CD4-positive, alpha-beta T cell (primary cell): ENCODE measurements around the gene FBN2. TPM values are rescaled to one million over a fixed set of nuclear protein-coding genes. Genes with fewer than 3 reads are reported as not detected.

Experiments
- ATAC-seq: fragments of 200-7000 bp; cut with Tn5 transposase; one replicate; pipeline ENCODE4 v1.10.0; 2022; ENCODE audit warnings: mild to moderate bottlenecking; ENCODE audit not compliant: poor library complexity
- CTCF ChIA-PET: fragments of 350-600 bp; sonication (Branson Sonifier 250); formaldehyde crosslinking; loops from one replicate; lab custom pipeline; 2021; ENCODE audit warnings: antibody characterized with exemption, inconsistent platforms; lab: Charles Lee
- POLR2A ChIA-PET: fragments of 350-600 bp; sonication (Branson Sonifier 250); formaldehyde crosslinking; loops from one replicate; lab custom pipeline; 2021; ENCODE audit warnings: antibody characterized with exemption, inconsistent platforms; lab: Charles Lee
- DNase-seq, 14 experiments: peaks; one replicate each; pipeline ENCODE4 v3.0.0-alpha.2; 2013 to 2020; ENCODE audit warnings: mixed read lengths in 2 of 14
- H3K27ac ChIP-seq, 2 donors: one replicate each; pipeline versions ENCODE4 v1.5.1 to v1.7.0; 2013; ENCODE audit warnings: low read length in 2 of 2, low read depth in 1 of 2, mild to moderate bottlenecking in 1 of 2
- H3K27me3 ChIP-seq, 2 experiments: 1 replicate in 1 of 2; 2 replicates in 1 of 2; pipeline versions ENCODE4 v1.6.1 to v1.7.0; 2013; ENCODE audit warnings: low read length in 2 of 2, control low read depth in 1 of 2, mild to moderate bottlenecking in 1 of 2, moderate library complexity in 1 of 2; ENCODE audit not compliant: insufficient read depth in 2 of 2, control insufficient read depth in 1 of 2
- H3K36me3 ChIP-seq: one replicate; pipeline ENCODE4 v1.6.1; 2013; ENCODE audit warnings: low read length, control low read depth; ENCODE audit not compliant: insufficient read depth
- H3K4me1 ChIP-seq: one replicate; pipeline ENCODE4 v1.6.1; 2013; ENCODE audit warnings: low read length, control low read depth; ENCODE audit not compliant: insufficient read depth
- H3K4me3 ChIP-seq: one replicate; pipeline ENCODE4 v1.5.1; 2013; ENCODE audit warnings: mild to moderate bottlenecking, low read length, moderate library complexity
- H3K9me3 ChIP-seq, 2 experiments: 1 replicate in 1 of 2; 2 replicates in 1 of 2; pipeline versions ENCODE4 v1.6.1 to v1.7.0; 2013; ENCODE audit warnings: low read length in 2 of 2, mild to moderate bottlenecking in 2 of 2, control low read depth in 1 of 2, moderate library complexity in 1 of 2; ENCODE audit not compliant: control insufficient read depth in 1 of 2, insufficient read depth in 1 of 2
- H3K27ac Mint-ChIP-seq: one replicate; pipeline ENCODE4 v1.8.0; 2020; ENCODE audit warnings: mixed read lengths
- H3K27me3 Mint-ChIP-seq: one replicate; pipeline ENCODE4 v1.8.0; 2021; ENCODE audit warnings: mixed read lengths
- H3K36me3 Mint-ChIP-seq: one replicate; pipeline ENCODE4 v1.8.0; 2021; ENCODE audit warnings: low read depth, mixed read lengths
- H3K4me1 Mint-ChIP-seq: one replicate; pipeline ENCODE4 v1.8.0; 2021; ENCODE audit warnings: low read depth, mixed read lengths
- H3K4me3 Mint-ChIP-seq: one replicate; pipeline ENCODE4 v1.8.0; 2020; ENCODE audit warnings: mild to moderate bottlenecking, mixed read lengths
- H3K9me3 Mint-ChIP-seq: one replicate; pipeline ENCODE4 v1.8.0; 2020; ENCODE audit warnings: mixed read lengths
- CTCF ChIP-seq: fragments of 200-600 bp; IDR thresholded peaks from one replicate; pipeline ENCODE4 v1.8.0; 2022; ENCODE audit warnings: antibody characterized with exemption, mild to moderate bottlenecking
- intact Hi-C, 2 experiments: fragments of 100-400 bp; cut with DNase I in 1 of 2; cut with micrococcal nuclease in 1 of 2; formaldehyde crosslinking; loops; one replicate each; pipeline versions ENCODE4 v1.15.1 to v1.9.0; 2023 to 2025; cut with DNase I, micrococcal nuclease
- total RNA-seq, 174 experiments: library from RNA in 2 of 174; stranded (reverse) in 2 of 174; gene quantifications; one replicate each; pipeline ENCODE4 v1.2.3 and lab custom pipeline; 2021 to 2026

The FBN2 gene
- total RNA-seq, 2 experiments from 2014 or later: 0.06 TPM; not detected in 1

DNA sequence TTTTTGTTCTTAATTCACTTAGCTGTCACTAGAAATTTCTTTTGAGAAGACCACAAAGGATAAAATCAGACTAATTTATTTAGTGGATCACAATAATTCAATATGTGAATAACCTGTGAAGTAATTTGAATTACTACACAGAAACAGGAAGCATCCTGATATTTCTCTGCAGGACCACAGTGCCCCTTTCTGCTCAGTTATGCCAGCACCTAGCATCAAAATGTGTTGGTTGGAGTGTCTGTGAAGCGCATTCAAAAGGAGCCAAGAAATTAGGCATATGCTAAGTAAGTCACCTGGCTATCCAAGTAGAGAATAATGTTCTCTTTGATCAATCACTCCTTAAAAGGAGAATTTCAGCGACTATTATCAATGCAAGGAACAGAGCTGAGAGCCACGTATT is 267.0 kb downstream of the FBN2 start:
- Histone ChIP-seq H3K36me3 (no peaks in the 10 kb centered on the region), H3K9me3 (no peaks in the 10 kb centered on the region), H3K27ac (no peak overlapping the region), H3K4me3 (no peak overlapping the region), H3K4me1 (no peaks in the 10 kb centered on the region), H3K27me3 (no peaks in the 10 kb centered on the region)
- DNase-seq (no peak), ATAC-seq (no peak)
- Mint-ChIP-seq H3K27ac (no peak overlapping the region), H3K9me3 (no peaks in the 10 kb centered on the region), H3K4me3 (no peak overlapping the region), H3K4me1 (no peaks in the 10 kb centered on the region), H3K27me3 (peaks cover 29% of the 10 kb centered on the region), H3K36me3 (no peaks in the 10 kb centered on the region)
- ChIA-PET POLR2A (no interaction called here), CTCF (no interaction called here)
- TF ChIP-seq CTCF: no peak
- intact Hi-C loops: no loop called here

- Mint-ChIP-seq H3K36me3 (no peaks in the 10 kb centered on the region), H3K4me3 (no peak overlapping the region), H3K27ac (no peak overlapping the region), H3K27me3 (peaks cover 31% of the 10 kb centered on the region), H3K9me3 (no peaks in the 10 kb centered on the region), H3K4me1 (no peaks in the 10 kb centered on the region)
- DNase-seq (no peak), ATAC-seq (no peak)
- H3K27ac ChIP-seq: no peak overlapping the region
- no peaks in the 10 kb centered on the region for H3K9me3 ChIP-seq
- no peaks in the 10 kb centered on the region for H3K36me3 ChIP-seq
- TF ChIP-seq CTCF: no peak
- intact Hi-C loops: no loop called here
- no peak overlapping the region for H3K4me3 ChIP-seq
- CTCF ChIA-PET: no interaction called here
- POLR2A ChIA-PET: no interaction called here
- no peaks in the 10 kb centered on the region for H3K4me1 ChIP-seq
- no peaks in the 10 kb centered on the region for H3K27me3 ChIP-seq
Measured at GRCh38 chr5:128264564-128265360, 273.3 kb downstream of the FBN2 start.

- Histone ChIP-seq H3K4me1 (no peaks in the 10 kb centered on the region), H3K4me3 (no peak overlapping the region), H3K36me3 (no peaks in the 10 kb centered on the region), H3K27me3 (no peaks in the 10 kb centered on the region), H3K27ac (no peak overlapping the region), H3K9me3 (no peaks in the 10 kb centered on the region)
- Mint-ChIP-seq H3K4me3 (no peak overlapping the region), H3K36me3 (no peaks in the 10 kb centered on the region), H3K9me3 (no peaks in the 10 kb centered on the region), H3K27me3 (peaks cover 26% of the 10 kb centered on the region), H3K4me1 (no peaks in the 10 kb centered on the region), H3K27ac (no peak overlapping the region)
- no peak for DNase-seq
- ChIA-PET POLR2A (no interaction called here), CTCF (no interaction called here)
- ATAC-seq: no peak
- no peak for TF ChIP-seq CTCF
- intact Hi-C loops: no loop called here
Measured at GRCh38 chr5:128263357-128263756, 274.7 kb downstream of the FBN2 start.
